DMS153 (cell line): ENCODE results near the gene NFIA.

Source experiments
- DNase-seq: peaks from one replicate; lab custom pipeline; 2025; lab: John Stamatoyannopoulos, UW

The NFIA gene

DNA sequence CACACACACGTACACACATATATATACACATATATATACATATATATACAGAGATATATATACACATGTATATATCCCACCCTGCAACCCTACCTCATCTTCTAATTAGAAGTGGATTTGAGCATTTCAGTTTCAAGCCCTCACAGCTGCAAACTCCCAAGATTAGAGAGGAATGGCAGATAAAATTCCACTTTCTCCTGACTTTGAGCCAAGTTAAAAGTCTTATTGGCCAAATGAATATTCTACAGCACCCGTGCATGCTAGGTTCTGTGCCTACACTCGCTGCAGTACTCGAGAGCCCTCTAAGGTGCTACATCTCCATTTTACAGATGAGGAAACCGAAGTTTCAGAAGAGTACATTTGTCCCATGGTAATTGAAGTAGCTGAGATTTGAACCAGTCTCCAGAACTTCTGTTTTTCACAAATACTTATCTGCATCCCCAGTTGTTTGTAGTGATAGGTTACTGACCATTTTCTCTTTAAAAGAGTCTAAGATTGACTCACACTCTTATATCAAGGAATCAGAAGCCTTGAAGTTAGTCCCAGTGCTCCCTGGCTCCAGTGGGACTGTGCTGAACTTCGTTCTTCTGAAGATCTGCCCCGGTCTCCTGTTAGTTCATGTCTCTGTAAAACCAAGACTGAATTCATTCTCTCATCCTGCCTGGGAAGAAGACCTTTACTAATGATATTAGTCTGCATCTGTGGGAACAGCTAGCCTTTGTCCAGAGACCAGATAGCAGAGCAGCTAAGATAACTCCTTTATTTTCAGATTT, 350.4 kb downstream of the NFIA start:
- no peak for DNase-seq

DNA sequence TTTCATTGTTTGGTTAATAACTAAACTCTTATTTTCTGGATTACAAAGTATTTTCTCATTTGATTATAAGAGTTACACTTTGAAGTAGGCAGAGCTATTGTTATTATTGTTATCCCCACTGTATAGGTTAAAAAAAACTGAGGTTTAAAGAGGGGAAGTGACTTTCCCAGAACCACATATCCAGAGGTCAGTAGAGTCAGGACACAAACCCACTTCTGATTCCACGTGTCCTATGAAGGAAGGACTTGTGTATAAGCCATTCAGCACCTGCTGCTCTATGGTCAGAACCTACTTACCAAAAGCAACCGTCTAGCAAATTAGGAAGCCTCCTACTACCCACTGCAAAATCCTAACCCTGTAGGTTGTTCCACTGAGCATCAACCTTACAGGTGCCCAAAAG, 351.3 kb downstream of the NFIA start:
- DNase-seq: no peak

DNA sequence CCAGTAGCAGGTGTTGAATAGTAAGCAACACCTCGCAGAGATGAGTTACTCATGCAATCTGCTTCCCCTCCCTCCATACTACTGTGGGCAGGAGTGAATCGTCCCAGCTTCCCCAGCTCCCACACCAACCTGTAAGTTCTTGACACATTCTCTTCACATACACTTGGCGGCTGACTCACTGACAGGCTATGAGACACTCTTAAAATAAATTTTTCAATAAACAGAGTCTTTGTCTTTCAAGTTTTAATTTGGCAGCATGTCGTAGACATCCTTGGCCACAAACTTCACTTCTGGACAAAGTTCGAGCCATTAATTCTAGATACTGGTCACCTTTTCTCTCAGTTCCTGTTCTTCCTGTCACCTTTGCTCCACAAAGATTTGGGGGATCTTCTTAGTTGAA, 351.9 kb downstream of the NFIA start:
- DNase-seq: no peak

DNA sequence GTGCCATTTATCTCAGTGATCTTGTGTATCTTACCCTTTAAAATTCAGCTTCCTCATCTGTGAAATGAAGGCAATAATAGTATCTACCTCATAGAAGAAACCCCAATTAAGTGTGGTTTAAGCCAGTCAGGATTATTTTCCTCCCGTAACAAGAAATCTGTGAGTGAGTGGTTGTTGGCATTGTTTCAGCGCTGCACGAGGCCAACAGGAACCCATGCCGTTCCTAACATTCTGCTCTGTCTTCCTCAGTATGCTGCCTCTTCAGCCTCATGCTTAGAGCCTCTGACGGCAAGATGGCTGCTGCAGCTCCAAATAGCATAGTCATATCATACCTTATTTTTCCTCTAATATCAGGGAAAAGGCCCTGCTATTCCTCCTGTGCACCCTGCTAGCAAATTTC, 352.9 kb downstream of the NFIA start:
- DNase-seq: no peak

DNA sequence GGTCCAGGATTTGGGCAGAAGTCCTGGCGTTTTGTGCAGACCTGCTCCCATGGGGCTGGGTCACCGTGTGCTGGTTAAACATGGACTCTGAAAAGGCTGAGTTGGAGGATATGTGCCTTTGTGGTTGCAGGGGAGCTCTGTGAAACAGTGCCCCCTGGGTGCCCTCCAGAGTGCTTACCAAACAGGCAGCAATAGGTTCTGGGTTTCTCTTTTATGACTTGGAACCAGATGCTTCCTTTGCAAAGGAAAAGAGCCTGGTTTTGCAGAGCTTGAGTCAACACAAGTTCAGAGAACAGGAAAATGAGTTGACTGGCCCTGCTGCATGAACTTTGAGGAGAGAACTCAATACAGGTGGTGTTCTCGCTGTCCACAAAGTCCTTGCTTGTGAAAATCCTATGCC, 353.7 kb downstream of the NFIA start:
- no peak for DNase-seq

DNA sequence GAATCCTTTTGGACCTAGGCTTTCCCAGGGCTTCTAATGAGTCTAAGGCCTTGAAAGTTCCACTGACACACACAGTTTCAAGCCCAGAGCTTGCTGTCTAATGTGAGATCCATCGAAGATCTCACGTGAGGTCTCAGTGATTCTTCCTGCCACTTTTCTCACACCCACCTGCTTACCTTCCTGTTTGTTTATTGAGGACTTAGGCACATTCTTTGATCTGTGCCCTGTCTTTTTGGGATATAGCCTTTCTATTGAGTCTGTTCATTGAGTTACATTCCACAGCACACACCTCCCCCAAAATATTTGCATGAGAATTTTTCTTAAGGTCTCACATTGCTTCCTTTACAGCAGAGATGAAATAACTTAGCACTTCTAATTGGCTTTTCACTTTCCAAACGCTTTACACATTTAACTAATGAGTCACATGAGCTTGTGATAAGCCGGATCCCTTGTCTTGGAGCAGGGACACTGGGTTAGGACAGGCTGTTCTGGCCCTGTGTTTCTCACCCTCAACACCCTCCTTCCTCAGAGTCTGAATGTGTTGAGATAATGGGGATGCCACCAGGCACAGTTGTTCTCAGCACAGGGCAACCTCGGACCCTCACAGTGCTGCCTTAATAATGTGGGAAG, 354.2 kb downstream of the NFIA start:
- no peak for DNase-seq

DNA sequence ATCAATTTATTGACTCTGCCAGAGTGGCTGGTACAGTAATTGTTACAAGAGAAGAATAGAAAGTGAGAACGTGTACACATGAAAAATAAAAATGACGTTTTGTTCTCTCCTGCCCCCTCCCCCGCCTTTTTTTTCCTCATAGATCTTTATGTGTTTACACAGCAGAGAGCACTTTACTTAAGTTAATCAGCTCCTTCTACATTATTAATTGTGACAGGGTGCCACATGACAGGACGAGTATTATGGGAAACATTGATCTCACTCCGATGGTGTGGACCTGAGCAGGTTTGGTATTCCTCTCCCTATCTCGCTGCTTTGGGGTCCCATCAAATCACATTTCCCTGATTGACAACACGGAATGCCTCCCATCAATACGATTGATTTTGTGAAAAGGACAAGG, 356.9 kb downstream of the NFIA start:
- DNase-seq: peak; percentile 18

DNA sequence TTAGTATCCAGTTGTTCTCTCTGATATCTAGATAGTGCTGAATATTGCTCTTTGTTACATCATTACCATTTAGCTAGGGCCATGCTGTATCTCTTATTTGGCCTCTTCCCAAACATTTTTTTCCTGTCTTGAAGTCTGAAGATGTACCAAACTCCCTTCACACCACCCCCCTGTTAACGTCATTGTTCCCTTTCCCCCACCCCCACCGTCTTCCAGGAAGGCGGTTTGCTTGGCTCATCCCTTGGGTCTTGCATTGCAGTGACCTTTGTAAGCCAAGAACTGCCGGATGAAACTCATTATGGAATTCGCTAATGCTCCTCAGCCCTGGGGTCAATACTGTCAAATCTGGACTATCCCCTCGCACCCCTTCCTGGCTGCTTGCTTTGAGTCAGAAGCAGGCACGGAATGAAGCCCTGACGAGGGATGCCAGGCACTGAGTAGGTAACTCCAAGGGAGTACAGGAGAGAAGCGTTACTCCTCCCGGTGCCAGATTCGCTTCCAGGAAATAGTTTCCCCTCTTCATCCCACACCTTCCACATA, 359.4 kb downstream of the NFIA start:
- DNase-seq: no peak

DNA sequence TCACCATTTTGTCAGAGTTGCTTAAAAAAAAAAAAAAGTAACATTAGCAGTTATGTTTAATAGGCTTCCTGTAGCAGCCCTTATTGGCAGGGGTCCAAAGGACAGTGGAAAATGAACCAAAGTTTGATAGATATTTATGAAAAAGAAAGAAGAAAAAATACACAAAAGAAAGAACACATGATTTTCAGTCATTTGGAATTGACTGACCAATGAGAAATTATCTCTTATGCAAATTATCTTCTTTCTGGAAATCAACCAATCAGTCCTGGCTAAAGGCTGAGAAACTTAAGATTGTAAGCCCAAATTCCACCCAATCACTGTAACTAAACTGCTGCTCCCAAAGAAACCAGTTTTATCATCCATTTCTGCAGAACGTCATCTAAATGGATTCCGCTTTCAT, 360.2 kb downstream of the NFIA start:
- DNase-seq: no peak

DNA sequence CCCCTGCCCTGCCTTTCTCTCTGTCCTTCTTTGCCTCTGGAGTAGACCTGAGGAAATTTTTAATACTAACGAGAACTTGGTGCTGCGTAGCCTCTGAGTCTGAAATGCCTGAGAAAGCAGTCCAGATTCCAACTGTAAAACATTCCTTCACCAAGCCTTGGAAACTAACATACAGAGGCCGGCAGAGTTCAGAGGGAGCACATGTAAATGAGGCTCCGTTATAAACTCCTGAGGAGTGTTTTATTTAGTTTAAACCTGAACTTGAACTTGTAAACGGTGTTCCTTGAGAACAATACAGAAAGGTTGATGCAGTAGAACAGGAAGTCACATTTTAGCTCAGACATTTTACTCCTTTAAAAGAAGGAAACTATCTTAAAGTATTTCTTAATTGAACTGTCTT, 361.9 kb downstream of the NFIA start:
- no peak for DNase-seq

DNA sequence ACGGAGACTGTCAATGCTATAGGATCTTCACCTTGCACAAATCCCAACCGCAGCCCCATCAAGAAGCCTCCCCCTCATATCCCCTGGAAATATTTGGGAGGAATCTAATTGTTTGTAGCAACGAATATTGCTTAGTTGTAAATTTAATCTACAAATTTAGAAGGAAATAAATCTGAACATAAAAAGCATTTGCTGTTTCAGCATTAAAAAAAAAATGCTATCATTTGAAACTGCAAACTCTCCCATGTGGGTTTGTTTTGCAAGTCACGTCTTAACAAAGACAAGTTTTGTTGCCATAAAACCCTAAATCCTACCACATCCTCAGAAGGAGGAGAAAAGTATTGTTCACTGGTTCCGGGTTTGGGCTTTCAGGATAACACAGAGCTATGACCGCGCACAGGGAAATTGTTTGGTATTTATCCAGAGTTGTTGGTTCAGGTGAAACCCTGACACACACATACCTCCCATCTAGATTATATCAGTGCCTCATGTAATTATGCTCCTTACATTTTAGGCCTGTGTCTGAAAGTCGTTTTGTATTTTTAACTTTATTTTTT, 363.0 kb downstream of the NFIA start:
- no peak for DNase-seq

DNA sequence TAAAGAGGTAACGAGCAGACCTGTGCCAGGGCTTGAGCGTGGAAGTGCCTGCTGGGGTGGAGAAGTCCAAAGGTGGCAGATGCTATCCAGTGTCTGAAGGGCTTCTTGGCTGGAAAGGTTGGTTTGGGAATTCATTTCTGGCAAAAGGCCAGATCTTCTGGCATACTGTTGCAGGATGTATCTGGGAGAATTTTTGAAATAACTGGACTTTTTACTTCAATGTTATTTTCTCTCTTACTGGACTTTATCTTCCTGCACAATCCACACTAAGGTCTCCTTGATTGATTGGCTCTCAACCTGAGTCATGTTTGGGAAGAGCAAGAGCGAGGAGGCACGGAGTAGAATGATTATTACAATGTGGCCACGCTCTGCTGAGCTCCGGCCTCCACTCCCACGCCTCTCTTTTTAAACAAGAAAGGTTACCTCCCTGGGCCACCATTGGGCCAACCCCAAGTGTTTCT, 364.2 kb downstream of the NFIA start:
- DNase-seq: no peak

DNA sequence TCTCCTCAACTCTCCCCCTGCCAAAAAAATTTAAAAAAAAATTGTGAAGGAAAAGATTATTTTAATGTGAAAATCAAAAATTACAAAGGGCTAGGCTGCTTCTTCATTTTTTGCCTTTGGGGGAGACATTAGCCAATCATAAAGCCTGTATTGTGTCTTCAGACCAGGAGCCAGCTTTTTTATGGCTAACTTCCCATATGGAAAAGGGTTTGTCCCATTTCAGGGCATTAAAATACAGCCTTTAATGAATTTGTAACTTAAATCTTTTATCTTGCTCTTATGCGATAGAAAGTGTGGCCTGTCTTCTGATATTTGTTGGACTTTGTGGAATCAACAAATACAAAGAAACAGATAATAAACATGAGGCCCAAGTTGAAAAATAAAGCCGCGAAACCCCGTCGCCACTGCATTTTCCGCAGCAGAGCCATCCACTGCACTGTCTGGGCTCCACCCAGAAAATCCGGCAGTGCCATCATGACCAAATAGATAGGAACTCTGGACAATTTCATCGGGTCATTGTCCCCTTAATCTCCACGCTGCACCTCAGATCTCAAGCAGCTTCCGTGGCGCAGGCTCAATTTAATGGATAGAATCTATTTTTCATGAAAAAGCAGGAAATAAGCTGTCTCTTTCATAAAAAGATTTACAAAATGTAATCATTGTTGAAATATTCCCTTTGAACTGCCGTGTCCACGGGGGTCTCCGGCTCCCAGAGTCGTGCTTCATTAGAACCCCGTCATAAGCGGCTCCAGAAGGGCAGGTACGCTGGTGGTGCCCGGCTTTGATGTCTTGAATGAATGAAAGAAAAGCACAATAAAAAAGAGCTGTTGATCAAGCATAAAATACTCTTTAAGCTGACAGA, 365.0 kb downstream of the NFIA start:
- no peak for DNase-seq

DNA sequence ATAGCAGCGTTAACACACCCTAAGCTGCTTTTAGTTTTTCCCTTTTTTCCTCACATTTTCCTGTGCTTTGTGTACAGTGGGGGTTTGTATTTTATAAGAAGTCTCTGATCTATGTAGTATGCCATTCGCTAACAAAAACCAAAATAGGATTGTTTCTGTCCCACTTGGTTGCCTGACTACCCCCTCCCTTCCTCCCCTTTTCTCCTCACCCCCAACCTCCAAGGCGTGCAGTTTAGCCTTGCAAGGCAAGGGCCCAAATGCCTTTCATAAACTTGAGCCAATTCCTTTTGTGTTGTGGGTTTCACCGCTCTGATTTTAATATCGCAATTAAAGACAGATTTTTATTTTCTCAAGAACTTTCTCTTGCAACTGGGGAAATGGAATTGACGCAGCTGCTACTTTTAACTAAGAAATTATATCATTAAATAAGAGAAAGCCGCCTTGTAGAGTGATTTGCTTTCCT, 365.6 kb downstream of the NFIA start:
- DNase-seq: no peak

DNA sequence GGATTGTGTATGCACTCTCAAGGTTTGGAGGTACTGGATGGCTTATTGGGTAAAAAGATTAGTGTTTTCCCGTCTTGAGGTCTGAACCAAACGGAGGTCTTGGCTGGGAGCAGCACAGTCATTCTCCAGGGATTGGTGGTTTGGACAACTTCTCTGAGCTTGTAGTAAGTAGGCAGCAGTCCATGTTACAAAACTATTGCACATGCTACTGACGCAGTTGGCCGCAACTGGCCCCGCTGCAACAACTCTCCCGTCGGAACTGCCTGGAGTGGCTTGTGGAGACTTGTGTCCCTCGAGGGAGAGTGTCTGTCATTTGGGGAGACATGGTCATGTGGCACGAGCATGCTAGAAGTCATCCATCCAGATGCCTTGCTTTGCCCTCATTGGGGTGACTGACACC, 366.6 kb downstream of the NFIA start:
- DNase-seq: no peak

DNA sequence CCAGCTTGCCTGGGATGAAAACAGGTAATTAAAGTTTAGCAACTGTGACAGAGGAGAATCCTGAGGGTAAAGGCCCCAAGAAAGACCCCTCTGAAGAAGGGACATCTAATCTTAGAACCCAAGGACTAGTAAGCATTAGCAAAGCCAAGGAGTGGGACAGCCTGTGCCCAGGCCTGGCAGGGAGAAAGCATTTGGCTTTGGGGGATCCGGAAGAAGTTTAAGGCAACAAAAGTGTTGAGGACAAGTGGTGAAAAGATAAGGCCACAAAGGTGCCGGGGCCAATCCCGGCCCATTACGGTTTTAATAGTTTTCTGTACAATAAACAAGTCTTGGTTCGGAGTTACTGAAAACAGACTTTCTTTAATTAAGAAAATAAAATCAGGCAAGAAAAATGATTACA, 367.0 kb downstream of the NFIA start:
- no peak for DNase-seq

DNA sequence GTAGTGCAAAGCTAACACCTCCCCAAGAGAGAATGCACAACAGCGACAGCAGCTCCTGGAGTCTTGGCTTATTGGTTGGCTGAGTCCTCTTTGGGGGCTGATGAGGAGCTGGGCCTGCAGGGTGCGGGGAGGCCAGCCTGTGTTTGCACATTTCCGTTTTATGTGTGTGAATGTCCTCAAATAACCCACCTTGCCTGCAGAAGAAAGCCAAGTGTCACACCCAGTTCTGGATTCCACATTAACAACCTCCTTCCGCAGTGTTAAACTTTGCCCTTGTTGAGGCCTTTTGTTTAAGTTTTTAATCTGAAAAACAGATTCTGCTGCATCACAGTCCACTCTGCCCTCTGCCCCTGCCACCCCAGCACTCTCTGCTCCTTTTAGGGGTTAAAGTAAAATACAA, 368.1 kb downstream of the NFIA start:
- DNase-seq: no peak

DNA sequence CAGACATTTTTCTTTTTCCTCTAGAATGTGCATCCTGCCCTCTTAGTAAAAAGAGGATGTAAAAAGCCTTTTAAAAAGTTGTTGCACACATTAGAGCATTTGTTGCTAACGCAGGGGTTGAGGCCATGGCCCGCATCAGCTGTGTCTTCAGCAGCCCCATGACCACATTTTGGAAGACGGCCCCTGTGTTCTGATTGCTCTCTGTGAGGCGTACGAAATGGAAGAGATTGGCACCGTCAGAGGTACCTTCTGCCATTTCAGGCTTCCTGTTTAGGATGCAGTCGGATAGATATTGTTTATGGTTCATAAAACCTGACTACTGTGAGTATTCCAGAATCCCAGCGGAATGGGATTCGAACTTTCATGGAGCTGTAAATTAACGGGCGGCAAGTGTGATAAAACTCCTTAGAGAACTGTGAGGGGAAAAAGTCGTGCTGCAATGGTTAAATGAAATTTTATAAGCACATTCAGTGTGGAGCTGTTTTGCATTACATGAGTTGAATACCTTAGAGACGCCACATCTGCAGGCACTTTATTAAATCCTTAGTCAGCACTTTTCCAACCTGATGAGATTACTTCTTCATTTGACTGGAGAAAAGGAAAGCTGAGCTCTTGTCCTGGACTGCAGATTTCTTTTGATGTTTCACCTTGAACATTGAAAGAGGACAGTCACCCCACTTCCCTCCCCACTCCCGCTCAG, 368.7 kb downstream of the NFIA start:
- DNase-seq: no peak

DNA sequence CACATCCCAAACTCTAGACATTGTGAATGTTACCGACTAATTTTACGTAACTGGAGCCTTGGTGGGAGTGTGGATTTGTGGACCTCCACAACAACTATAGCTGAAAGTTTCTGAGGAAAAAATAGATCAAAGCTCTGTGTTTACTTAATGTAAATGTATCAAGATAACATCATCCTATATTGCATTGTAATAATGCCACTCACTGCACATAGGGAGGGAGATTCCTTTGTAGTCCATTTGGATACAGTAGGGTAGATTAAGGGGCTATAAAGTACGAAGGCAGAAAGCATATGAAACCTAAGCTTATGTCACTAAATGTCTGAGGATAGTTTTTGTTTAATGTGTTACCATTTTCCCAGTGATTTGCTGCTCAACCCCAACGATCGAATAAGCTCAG, 369.2 kb downstream of the NFIA start:
- DNase-seq: no peak

DNA sequence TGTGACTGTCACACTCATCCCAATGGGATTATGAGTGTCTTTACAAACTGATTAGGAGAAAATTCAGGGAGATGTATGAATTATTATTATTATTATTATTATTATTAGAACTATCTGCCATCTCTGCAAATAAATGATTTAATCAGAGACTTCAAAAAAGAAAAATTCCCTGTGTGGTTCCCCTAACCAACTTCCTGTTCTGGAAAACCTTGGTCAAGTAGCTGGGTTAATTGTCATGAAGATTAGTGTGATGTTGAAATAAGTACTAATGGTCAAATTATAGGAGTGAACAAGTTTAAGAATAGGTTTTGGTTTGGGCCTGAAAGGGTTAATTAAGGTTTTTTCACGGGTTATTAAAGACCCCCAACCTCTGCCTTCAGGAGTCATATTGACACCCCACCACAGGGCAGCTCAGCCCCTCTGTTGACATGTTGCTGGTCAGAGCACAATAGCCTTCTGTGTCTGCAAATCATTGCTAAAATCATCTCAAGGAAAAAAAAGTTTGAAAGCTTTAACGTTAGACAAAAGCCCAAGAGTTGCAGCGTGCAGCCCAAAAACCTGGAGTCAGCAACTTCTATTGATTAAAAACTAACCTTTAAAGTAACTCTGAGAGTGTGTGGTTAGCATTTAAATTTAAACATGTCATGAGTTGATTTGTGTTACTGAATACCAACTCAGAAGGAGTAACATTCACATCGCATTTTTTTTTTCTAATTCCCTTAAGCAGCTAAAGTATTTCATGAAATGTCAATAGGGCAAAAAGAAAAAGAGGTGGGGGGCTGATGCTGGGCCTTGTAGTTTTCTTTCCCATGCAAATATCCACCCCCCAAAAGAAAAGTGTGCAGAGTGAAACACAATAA, 370.0 kb downstream of the NFIA start:
- DNase-seq: no peak
